ENCODE results near the gene TMEM220. TPM values are rescaled to one million over a fixed set of nuclear protein-coding genes. Genes with fewer than 3 reads are reported as not detected.

Gene TMEM220
- total and polyA plus RNA-seq, 9 donors: 5.4 to 14.1 (median 9.8) TPM

- 84 to 92% (median 84%) methylated on average over 5 of the region's 5 CpGs for WGBS, 3 donors
- Histone ChIP-seq H3K27ac (no peak overlapping the region), H3K36me3 (no peaks in the 10 kb centered on the region), H3K27me3 (no peaks in the 10 kb centered on the region), H3K4me1 (ENCODE audit: insufficient read depth) (peaks cover 3% of the 10 kb centered on the region), H3K4me3 (no peak overlapping the region), H3K9me3 (no peaks in the 10 kb centered on the region)
- no peak for DNase-seq
- intact Hi-C loops (cut with DNase I): loop anchor here in 1 of 4 donors (5.0 kb wide), 1 partner anchor 612 kb away; no protein-coding TSS in a partner anchor
- TF ChIP-seq CTCF (IDR thresholded peaks at IDR 0.05): no peak
- no peak for TF ChIP-seq EP300 (IDR thresholded peaks at IDR 0.05)
- TF ChIP-seq POLR2A (IDR thresholded peaks at IDR 0.05): no peak
Measured at GRCh38 chr17:10705727-10706126, 24.1 kb downstream of the TMEM220 start.

- Histone ChIP-seq H3K4me1 (ENCODE audit: insufficient read depth) (peaks cover 4% of the 10 kb centered on the region), H3K4me3 (no peak overlapping the region), H3K36me3 (no peaks in the 10 kb centered on the region), H3K27ac (no peak overlapping the region), H3K27me3 (no peaks in the 10 kb centered on the region), H3K9me3 (no peaks in the 10 kb centered on the region)
- DNase-seq: no peak
- intact Hi-C loops (cut with DNase I): no loop called here
- TF ChIP-seq POLR2A (IDR thresholded peaks at IDR 0.05) (no peak), EP300 (IDR thresholded peaks at IDR 0.05) (no peak), CTCF (IDR thresholded peaks at IDR 0.05) (no peak)
- 45 to 65% (median 54%) methylated on average over 2 of the region's 2 CpGs for WGBS, 3 donors
Measured at GRCh38 chr17:10702574-10702973, 27.2 kb downstream of the TMEM220 start.

- H3K27ac ChIP-seq: no peak overlapping the region
- DNase-seq: no peak
- no peaks in the 10 kb centered on the region for H3K27me3 ChIP-seq
- no peak for TF ChIP-seq CTCF (IDR thresholded peaks at IDR 0.05)
- TF ChIP-seq POLR2A (IDR thresholded peaks at IDR 0.05): no peak
- TF ChIP-seq EP300 (IDR thresholded peaks at IDR 0.05): no peak
- intact Hi-C loops (cut with DNase I): no loop called here
- 90 to 97% (median 97%) methylated on average over 1 of the region's 1 CpG for WGBS, 3 donors
- H3K9me3 ChIP-seq: no peaks in the 10 kb centered on the region
- no peaks in the 10 kb centered on the region for H3K36me3 ChIP-seq
- peaks cover 10% of the 10 kb centered on the region for H3K4me1 ChIP-seq (ENCODE audit: insufficient read depth)
- H3K4me3 ChIP-seq: no peak overlapping the region
Measured at GRCh38 chr17:10699856-10700255, 30.0 kb downstream of the TMEM220 start.

GRCh38 chr17:10698096-10698818 is 31.6 kb downstream of the TMEM220 start:
- H3K4me1 ChIP-seq (ENCODE audit: insufficient read depth): peaks cover 10% of the 10 kb centered on the region
- no peak for DNase-seq
- TF ChIP-seq POLR2A (IDR thresholded peaks at IDR 0.05) (no peak), CTCF (IDR thresholded peaks at IDR 0.05) (no peak), EP300 (IDR thresholded peaks at IDR 0.05) (no peak)
- no peaks in the 10 kb centered on the region for H3K27me3 ChIP-seq
- intact Hi-C loops (cut with DNase I): no loop called here
- peak overlapping the region in 1 of 2 donors; percentile 87 for H3K27ac ChIP-seq
- peak overlapping the region; percentile 84 for H3K4me3 ChIP-seq
- no peaks in the 10 kb centered on the region for H3K36me3 ChIP-seq
- WGBS, 3 donors: 5 to 8% (median 5%) methylated on average over 18 of the region's 18 CpGs
- H3K9me3 ChIP-seq: no peaks in the 10 kb centered on the region
